Measurements from ENCODE around the gene IL18R1.

IL18R1 gene

DNA sequence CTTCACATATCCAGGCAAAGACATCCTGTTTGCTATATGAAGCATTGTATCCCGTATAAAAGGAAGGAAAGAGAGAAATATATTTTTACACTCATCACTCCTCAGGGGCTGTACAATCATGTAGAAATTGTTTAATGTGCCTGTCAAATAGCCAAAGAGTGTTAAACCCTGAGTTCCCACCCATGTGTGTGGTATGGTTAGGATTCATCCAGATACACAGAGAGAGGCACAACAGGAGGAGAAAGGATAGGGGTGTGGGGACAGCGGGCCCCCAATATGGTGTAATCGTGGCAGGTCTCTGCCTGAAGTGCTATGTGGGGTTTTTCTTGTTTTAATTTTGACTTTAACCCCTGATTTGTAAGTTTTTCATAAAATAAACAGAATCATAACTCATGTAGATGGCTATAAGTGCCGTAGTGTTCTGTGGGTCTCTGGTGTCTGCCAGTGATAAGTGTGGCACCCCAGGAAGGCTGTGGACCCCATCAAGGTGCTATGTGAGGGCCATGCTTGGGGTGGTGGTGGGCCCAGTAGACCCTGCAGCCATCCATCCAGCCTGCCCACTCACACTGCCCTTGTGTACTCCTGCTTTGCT lies 10.2 kb upstream of the IL18R1 start:
- DNase-seq (ENCODE audit: low read depth in 2 of 2), result no peak

- DNase-seq (ENCODE audit: low read depth in 2 of 2), result no peak
Observed at GRCh38 chr2:102346381-102347130, 9.0 kb upstream of the IL18R1 start.

DNA sequence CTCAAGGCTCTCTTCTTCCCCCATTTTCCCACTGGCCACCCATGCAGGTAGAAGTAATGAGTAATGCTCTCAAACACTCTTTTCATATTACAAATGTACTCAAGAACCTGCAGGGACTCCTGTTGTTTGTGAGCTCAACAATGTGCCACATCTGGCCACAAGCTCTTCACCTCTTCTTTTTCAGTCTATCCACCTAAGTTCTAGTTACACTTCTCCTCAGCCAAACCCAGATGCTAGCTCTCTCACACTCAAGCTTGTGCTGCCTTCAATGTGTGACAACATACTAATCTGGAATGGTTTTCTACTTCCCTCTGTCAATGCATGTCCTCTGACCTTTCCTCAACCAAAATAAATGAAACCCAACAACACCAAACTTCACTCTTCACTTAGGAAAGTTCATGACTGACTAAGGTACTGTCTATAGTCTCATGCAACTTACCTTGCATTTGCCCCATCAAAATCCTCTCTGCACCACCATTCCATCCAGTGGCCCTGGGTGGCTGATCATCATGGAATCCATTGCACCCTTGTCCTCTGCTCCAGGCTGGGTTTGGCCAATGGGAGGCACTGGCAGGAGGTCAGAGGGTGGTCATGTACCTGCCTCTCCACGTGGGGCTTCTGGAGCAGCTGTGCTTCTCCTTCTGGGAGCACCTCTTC lies 5.3 kb upstream of the IL18R1 start:
- no peak for DNase-seq (ENCODE audit: low read depth in 2 of 2)

DNA sequence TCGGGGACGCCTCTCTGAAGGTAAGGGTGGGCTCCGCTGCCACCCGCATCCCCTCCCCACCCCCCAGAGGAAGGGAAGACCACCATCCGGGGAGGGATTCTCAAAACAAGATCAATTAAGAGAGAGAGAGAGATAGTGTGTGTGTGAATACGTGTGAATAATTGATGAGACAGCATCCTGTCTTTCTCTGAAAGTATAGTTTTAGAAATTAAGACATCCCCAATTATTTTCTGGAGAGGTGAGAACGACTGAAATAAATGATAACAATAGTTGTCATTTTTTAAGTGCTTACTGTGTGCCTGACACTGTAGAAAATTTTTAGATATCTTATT lies 751 bp downstream of the IL18R1 start:
- no peak for DNase-seq (ENCODE audit: low read depth in 2 of 2)

DNA sequence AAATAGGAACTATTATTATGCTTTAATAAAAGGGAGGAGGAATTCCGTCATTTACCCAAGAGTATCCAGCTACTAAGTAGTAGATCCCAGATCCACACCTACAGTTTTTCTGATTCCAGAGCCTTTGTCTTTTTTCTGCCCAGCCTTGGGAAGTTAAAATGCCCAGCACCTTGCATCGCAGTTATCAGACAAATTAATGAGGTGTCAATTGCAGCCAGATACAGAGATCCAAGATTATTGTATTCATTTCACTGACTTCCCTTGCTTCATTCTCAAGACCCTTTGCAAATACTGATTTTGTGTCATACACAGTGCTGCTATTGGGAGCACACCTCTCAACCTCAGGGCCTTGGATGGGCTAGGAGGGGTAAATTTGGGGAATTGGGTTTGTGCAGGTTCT lies 1.1 kb downstream of the IL18R1 start:
- DNase-seq (ENCODE audit: low read depth in 2 of 2), result no peak

- DNase-seq (ENCODE audit: low read depth in 2 of 2), result no peak
Observed at GRCh38 chr2:102357937-102358336, 2.3 kb downstream of the IL18R1 start.

GRCh38 chr2:102358496-102358895 lies 2.9 kb downstream of the IL18R1 start:
- DNase-seq (ENCODE audit: low read depth in 2 of 2), result no peak

DNA sequence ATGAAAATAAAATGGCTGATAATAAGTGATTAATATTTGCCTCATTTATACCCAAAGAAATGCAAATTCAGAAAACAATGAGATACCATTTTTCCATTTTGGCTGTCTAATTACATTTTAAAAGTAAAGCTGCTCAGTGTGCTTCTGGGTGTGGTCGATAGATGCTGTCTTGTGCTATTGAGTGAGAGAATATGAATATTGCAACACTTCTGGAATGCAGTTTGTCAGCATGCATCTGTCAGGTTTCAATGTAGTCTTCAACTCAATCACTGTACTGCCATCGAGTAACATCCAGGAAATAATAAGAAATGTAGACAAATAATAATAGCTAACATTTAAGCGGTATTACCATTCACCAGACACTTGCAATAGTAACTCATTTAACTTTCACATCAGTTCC lies 3.9 kb downstream of the IL18R1 start:
- no peak for DNase-seq (ENCODE audit: low read depth in 2 of 2)

- DNase-seq (ENCODE audit: low read depth in 2 of 2), result no peak
Observed at GRCh38 chr2:102361632-102362241, 6.1 kb downstream of the IL18R1 start.

GRCh38 chr2:102365763-102366162 lies 10.2 kb downstream of the IL18R1 start:
- no peak for DNase-seq (ENCODE audit: low read depth in 2 of 2)

DNA sequence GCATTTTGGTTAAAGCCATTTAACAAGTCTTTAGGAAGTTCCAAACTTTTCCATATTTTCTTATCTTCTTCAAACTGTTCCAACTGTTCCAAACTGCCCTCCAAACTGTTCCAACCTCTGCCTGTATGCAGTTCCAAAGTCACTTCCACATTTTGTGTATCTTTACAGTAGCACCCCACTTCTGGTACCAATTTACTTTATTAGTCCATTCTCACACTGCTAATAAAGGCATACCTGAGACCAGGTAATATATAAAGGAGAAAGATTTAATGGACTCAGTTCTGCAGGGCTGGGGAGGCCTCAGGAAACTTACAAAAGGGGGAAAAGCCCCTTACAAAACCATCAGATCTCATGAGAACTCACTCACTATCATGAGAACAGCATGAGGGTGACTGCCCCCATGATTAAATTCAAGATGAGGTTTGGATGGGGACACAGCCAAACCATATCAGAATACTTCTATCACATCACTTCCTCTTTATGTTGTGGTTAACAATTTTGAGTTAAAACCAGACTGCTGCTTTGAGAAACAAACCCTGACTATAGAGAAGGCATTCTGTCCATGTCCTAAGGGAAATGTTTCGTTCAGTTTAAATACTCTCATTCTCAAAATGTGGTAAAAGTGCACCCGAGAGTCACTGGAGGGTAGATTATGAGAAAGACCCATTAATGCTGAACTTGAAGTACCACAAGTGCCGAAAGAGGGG lies 11.0 kb downstream of the IL18R1 start:
- peak in 1 of 2 donors; percentile 10 for DNase-seq (ENCODE audit: low read depth in 2 of 2)

- DNase-seq (ENCODE audit: low read depth in 2 of 2), result no peak
Observed at GRCh38 chr2:102367331-102367971, 11.9 kb downstream of the IL18R1 start.

DNA sequence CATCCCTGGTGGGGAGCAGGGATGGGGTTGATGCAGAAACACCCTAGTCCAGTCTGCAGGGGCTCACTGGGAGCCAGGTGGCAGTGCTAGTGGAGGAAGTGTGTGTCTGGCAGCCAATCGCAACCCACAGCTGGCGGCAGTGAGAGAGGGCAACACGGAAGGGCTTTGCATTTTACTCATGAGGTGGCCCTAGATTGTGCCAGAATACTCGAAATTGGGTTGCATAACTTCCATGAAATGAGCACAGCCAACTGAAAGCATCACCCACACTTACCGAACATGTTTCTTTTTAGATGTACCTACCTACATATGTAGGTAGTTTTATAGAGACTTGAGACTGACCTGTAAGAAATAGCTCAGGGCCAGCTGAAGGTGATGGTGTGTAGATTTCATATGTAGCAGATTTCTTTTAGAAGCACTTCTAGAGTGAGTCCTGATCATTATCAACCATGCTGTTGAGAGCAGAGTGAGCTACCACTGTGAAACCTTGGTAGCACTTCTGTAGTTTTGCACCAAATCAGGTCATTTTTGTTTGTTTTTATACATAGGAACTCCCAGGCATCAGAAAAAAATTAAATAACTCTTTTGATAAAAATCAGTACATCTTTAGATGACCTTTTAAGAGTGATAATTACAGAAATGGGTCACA lies 13.0 kb downstream of the IL18R1 start:
- DNase-seq (ENCODE audit: low read depth in 2 of 2), result peak in 1 of 2 donors; percentile 8

DNA sequence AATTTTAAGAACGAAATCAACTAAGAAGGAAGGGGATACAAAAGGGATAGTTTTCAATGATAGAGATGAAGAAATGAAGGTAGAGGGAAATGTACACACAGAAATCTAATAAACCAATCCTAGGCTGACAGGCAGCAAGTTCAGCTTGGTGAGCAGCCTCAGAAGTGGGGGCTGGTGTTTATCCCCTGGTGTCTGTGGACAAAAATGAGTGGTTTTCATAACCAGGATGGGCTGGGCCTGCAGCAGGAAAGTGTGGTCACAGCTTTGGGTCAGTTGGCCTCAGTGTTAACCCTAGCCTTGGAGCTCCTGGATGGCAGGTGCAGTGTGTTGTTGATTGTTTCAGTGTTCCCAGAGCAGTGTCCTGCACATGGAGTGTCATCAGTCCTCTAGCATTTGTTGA lies 14.3 kb downstream of the IL18R1 start:
- no peak for DNase-seq (ENCODE audit: low read depth in 2 of 2)

DNA sequence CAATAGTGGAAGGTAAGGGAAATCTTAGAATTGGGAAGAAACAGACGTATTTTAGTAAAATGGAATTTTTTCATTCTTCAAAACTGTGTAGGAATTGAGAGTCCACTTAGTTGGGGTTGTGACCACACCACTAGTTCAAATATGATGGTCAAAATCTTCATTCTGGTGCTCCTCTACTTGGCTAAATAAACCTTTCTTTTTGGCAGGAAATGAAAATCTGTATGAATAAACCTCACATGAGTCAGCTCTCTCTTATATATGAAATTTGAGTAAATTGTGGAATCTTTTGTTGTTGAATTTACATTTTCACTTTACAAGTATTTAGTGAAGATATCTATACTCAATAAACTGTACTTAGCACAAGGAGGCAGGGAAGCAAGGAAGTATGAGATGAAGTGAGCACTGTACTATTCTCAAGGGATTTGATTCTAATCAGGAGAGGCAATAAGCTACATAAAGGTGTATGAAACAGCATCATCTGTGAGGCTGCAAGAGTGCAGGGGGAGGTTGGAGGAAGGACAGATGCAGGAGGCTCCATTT lies 20.5 kb downstream of the IL18R1 start:
- no peak for DNase-seq (ENCODE audit: low read depth in 2 of 2)

- DNase-seq (ENCODE audit: low read depth in 2 of 2), result no peak
Observed at GRCh38 chr2:102383722-102384121, 28.1 kb downstream of the IL18R1 start.

DNA sequence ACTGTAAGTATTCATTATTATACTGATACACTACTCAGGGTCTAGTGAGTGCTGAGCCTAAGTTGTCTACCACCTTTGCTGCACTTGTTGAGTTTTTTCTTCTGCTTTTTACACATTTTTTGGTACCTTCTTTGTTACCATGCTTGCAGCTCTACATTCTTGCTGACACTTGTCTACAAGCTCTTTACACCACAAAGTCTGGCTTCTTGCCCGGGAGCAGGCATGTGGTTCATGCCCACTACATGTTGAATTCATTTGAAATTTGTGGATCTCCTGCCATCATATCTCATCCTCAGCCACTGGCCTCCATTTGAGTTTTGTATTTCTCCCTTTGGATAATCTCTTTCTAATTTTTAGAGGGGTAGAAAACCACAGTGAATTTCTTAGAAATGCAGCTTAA lies 29.9 kb downstream of the IL18R1 start:
- no peak for DNase-seq (ENCODE audit: low read depth in 2 of 2)

DNA sequence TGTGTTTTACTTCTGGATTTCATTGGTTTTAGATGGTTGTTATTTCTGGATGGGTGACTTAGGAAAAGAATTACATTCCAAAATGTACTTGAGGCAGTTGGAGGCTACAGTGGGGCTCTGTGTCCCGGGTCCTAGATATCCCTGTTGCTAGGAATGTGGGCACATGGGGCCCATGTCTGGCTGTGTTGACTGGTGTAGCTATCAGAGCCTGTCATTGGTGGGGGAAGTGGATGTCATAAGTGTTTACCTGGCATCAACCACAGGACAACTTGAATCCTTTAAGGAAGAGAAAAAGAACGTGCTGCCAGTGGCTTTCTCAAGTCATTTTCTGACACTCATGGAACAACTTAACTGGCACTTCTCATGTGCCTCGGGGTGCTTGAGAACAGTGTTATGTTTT lies 30.4 kb downstream of the IL18R1 start:
- DNase-seq (ENCODE audit: low read depth in 2 of 2), result no peak

DNA sequence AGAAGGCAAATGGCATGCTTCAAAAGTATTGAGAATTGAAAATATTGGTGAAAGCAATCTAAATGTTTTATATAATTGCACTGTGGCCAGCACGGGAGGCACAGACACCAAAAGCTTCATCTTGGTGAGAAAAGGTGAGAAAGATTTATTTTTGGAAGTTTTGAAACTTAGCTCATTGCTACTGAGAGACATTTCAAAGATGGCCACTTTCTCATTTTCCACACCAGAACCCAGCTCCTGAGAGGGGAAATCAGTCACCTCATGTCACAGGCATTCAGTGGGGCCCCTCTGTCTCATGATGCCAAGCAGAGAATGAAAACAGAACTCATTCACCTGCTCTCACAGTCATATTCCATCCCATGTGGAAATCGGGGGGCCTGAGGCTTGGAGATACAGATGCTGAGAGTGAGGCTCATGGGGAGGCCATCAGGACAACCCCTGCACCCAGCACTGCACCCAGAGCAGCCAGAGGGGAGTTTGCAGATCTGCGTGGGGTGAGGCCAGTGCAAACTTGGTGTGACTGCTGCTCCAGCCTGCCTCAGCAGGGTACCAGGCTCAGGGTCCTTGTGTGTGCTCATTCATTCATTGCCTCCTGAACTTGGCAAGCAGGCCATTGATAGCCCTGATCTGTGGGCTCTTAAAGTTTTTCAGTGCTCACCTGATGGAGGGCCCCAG lies 31.4 kb downstream of the IL18R1 start:
- DNase-seq (ENCODE audit: low read depth in 2 of 2), result no peak

- no peak for DNase-seq (ENCODE audit: low read depth in 2 of 2)
Observed at GRCh38 chr2:102387763-102388546, 32.4 kb downstream of the IL18R1 start.
